22Rv1 (cell line): ENCODE results near the gene TBCK.

Source experiments
- CTCF ChIP-seq: fragments of 450-650 bp; IDR thresholded peaks from 2 replicates; pipeline ENCODE4 v1.5.1; 2017; ENCODE audit warnings: mild to moderate bottlenecking
- ZFX ChIP-seq: fragments of 450-650 bp; IDR thresholded peaks from 2 replicates; pipeline ENCODE4 v1.6.1; 2017; ENCODE audit warnings: antibody characterized with exemption, borderline replicate concordance

GRCh38 chr4:106079616-106080015 lies 236.4 kb downstream of the TBCK start:
- TF ChIP-seq CTCF: no peak
- no peak for TF ChIP-seq ZFX
